ENCODE results near the gene TMEM87A. TPM values are rescaled to one million over a fixed set of nuclear protein-coding genes. Genes with fewer than 3 reads are reported as not detected.
"Not testable (repeated sequence)": the region's sequence is repeated elsewhere in the genome, so short reads cannot be mapped to it uniquely, and the experiment has no call there.

Gene TMEM87A
- 100 to 1,000 TPM; 110 to 118 TPM for total RNA-seq
- 10 to 100 TPM; 63.6 to 82.7 (median 73.1) TPM for polyA plus RNA-seq (ENCODE audit: insufficient read length in 6 of 6)
- long read RNA-seq, donor 1, transcript TMEM87A-202 (20 exons, 3,109 nt), result major isoform, 6 of 19 reads
- long read RNA-seq, donor 1, partial matches to known transcripts, result 12 of 19 reads
- long read RNA-seq, donor 1, other reads (novel, unspliced or antisense), result 0 of 19 reads
- long read RNA-seq, donor 2, transcript TMEM87A-202 (20 exons, 3,109 nt), result major isoform, 5 of 11 reads
- long read RNA-seq, donor 2, partial matches to known transcripts, result 5 of 11 reads
- long read RNA-seq, donor 2, other reads (novel, unspliced or antisense), result 0 of 11 reads
- long read RNA-seq, donor 3, transcript TMEM87A-202 (20 exons, 3,109 nt), result major isoform, 6 of 7 reads
- long read RNA-seq, donor 3, partial matches to known transcripts, result 0 of 7 reads
- long read RNA-seq, donor 3, other reads (novel, unspliced or antisense), result 0 of 7 reads
- long read RNA-seq, donor 4, transcript TMEM87A-202 (20 exons, 3,109 nt), result major isoform, 28 of 53 reads
- long read RNA-seq, donor 4, partial matches to known transcripts, result 8 of 53 reads
- long read RNA-seq, donor 4, other reads (novel, unspliced or antisense), result 17 of 53 reads
- long read RNA-seq, donor 5, transcript TMEM87A-202 (20 exons, 3,109 nt), result major isoform, 6 of 9 reads
- long read RNA-seq, donor 5, partial matches to known transcripts, result 0 of 9 reads
- long read RNA-seq, donor 5, other reads (novel, unspliced or antisense), result 0 of 9 reads
- long read RNA-seq, donor 6, transcript TMEM87A-202 (20 exons, 3,109 nt), result major isoform, 6 of 31 reads
- long read RNA-seq, donor 6, partial matches to known transcripts, result 21 of 31 reads
- long read RNA-seq, donor 6, other reads (novel, unspliced or antisense), result 0 of 31 reads
- long read RNA-seq, donor 7, partial matches to known transcripts, result 20 of 31 reads
- long read RNA-seq, donor 7, other reads (novel, unspliced or antisense), result 5 of 31 reads
- long read RNA-seq, donor 8, transcript TMEM87A-202 (20 exons, 3,109 nt), result major isoform, 5 of 5 reads
- long read RNA-seq, donor 8, partial matches to known transcripts, result 0 of 5 reads
- long read RNA-seq, donor 8, other reads (novel, unspliced or antisense), result 0 of 5 reads
- long read RNA-seq, donor 9, result 0 reads
- long read RNA-seq, donor 10, transcript TMEM87A-201 (7 exons, 1,598 nt), result minor isoform, 5 of 31 reads
- long read RNA-seq, donor 10, transcript TMEM87A-202 (20 exons, 3,109 nt), result major isoform, 12 of 31 reads
- long read RNA-seq, donor 10, partial matches to known transcripts, result 4 of 31 reads
- long read RNA-seq, donor 10, other reads (novel, unspliced or antisense), result 10 of 31 reads
- long read RNA-seq, donor 11, result 0 reads
- long read RNA-seq, donor 12, transcript TMEM87A-202 (20 exons, 3,109 nt), result major isoform, 10 of 40 reads
- long read RNA-seq, donor 12, partial matches to known transcripts, result 30 of 40 reads
- long read RNA-seq, donor 12, other reads (novel, unspliced or antisense), result 0 of 40 reads

DNA sequence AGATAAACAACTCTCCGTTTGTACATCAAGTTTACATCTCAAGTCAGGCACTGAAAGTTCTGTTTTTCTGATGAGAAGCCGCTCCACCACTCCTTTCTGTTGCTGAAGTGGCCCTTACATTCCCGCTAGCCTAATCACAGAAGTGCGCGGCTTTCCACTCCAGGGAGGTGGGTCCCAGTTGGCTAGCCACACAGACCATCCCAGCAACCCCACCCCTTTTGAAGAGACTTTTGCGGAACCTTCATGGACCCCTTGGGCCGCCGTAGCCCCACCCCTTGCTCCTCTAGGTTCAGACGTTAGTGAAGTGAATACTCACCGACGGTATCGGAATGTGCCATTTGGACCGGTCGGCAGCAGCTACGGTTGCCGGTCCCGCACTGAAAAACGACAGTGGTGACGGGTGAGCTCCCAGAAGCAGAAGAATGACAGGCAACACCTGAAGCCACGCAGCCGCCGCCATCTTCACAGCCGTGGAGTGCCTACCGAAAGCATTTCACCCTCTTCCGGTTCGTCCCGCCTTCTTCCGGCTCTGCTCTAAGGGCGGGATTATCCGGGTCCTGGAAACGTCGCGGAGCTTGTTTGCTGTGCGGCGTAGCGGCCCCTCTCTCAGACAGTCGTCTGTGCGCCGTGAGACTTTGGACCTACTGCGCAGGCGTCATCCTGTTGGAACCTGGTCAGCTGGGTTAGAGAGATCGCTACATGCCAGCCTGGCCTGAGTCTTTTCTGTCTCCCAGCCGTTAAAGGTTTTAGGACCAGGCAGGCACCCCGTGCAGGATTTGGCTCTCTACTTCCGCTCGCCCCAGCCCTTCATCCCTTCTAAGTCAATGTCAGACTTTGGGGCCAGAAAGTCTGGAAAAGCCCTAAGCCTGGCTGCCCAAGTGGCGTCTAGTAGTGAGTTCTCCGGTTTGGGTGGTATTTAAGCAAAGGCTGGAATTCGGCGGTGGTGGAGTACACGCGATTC, at the start of gene TMEM87A, which contains the start of gene GANC:
TSS of gene TMEM87A (minus strand) at position 495 of the 961 bp plus-strand sequence. CDS start at position 460, 35 bp downstream.
TSS of gene GANC (plus strand) at position 263 of the 961 bp plus-strand sequence. CDS start 1,281 bp downstream, outside the sequence.
- intact Hi-C loops (cut with DNase I), result no loop called here
- Histone ChIP-seq H3K4me3 (peak within 1 kb of the TSS; percentile 58 to 72), H3K27ac (peak within 1 kb of the TSS; percentile 99), H3K27me3 (no peaks in the 10 kb centered on the region), H3K4me1 (peaks cover 17 to 63% of the 10 kb centered on the region in 2 donors), H3K9me3 (no peaks in the 10 kb centered on the region), H3K36me3 (peaks cover 0 to 8% of the 10 kb centered on the region in 2 donors)
- TF ChIP-seq, protein P1, sequence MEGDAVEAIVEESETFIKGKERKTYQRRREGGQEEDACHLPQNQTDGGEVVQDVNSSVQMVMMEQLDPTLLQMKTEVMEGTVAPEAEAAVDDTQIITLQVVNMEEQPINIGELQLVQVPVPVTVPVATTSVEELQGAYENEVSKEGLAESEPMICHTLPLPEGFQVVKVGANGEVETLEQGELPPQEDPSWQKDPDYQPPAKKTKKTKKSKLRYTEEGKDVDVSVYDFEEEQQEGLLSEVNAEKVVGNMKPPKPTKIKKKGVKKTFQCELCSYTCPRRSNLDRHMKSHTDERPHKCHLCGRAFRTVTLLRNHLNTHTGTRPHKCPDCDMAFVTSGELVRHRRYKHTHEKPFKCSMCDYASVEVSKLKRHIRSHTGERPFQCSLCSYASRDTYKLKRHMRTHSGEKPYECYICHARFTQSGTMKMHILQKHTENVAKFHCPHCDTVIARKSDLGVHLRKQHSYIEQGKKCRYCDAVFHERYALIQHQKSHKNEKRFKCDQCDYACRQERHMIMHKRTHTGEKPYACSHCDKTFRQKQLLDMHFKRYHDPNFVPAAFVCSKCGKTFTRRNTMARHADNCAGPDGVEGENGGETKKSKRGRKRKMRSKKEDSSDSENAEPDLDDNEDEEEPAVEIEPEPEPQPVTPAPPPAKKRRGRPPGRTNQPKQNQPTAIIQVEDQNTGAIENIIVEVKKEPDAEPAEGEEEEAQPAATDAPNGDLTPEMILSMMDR (IDR thresholded peaks at IDR 0.05), result no peak
- ATAC-seq (peak; percentile 93), DNase-seq (peak; percentile 96 to 99 (median 98))

GRCh38 chr15:42319206-42319605, 46.0 kb upstream of the TMEM87A start:
- H3K27me3 ChIP-seq, result no peaks in the 10 kb centered on the region
- no peak for DNase-seq
- no peak overlapping the region for H3K4me3 ChIP-seq
- no peaks in the 10 kb centered on the region for H3K4me1 ChIP-seq
- TF ChIP-seq, protein P1 (IDR thresholded peaks at IDR 0.05), result no peak
- H3K27ac ChIP-seq, result no peak overlapping the region
- intact Hi-C loops (cut with DNase I), result no loop called here
- H3K9me3 ChIP-seq, result no peaks in the 10 kb centered on the region
- peaks cover 0 to 30% of the 10 kb centered on the region in 2 donors for H3K36me3 ChIP-seq
- ATAC-seq, result no peak

DNA sequence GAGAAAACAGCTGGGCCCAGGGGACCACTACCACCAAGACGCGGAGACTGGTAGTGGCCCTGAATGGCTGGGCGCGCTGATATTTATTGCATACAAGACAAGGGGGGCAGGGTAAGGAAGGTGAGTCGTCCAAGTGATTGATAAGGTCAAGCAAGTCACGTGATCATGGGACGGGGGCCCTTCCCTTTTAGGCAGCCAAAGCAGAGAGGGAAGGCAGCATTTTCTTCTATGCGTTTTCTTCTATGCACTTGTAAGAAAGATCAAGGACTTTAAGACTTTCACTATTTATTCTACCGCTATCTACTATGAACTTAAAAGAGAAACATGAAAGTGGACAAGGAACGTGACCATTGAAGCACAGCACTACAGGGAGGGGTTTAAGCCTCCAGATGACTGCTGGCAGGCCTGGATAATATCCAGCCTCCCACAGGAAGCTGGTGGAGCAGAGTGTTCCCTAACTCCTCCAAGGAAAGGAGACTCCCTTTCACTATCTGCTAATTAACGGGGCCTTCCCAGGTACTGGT, 43.1 kb upstream of the TMEM87A start:
- H3K36me3 ChIP-seq, result peaks cover 0 to 25% of the 10 kb centered on the region in 2 donors
- DNase-seq (peak in 2 of 4 donors; percentile 12 to 34), ATAC-seq (peak; percentile 73)
- H3K4me3 ChIP-seq; H3K4me1 ChIP-seq; H3K27ac ChIP-seq; H3K27me3 ChIP-seq; intact Hi-C loops (cut with DNase I); H3K9me3 ChIP-seq: not testable (repeated sequence)

DNA sequence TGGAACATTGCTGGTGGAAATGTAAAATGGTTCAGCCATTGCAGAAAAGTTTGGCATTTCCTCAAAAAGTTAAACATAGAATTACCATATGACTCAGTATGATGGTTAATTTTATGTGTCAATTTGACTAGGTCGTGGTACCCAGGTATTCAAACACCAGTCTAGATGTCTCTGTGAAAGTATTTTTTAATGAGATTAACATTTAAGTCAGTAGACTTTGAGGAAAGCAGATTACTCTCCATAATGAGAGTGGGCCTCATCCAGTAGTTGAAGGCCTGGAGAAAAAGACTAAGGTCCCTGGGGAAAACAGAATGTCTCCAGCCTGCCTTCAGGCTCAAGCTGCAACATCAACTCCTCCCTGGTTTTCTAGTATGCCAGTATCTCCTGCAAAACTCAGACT, 42.3 kb upstream of the TMEM87A start:
- DNase-seq, result no peak
- H3K4me1 ChIP-seq, result no peaks in the 10 kb centered on the region
- H3K4me3 ChIP-seq, result no peak overlapping the region
- TF ChIP-seq, protein P1 (IDR thresholded peaks at IDR 0.05), result no peak
- no peak for ATAC-seq
- H3K9me3 ChIP-seq, result no peaks in the 10 kb centered on the region
- no peak overlapping the region for H3K27ac ChIP-seq
- H3K36me3 ChIP-seq, result peaks cover 0 to 33% of the 10 kb centered on the region in 2 donors
- H3K27me3 ChIP-seq, result no peaks in the 10 kb centered on the region
- intact Hi-C loops (cut with DNase I), result no loop called here
